ENCODE measurements around the gene HS3ST3B1. TPM values are rescaled to one million over a fixed set of nuclear protein-coding genes. Genes with fewer than 3 reads are reported as not detected.
A peak's percentile ranks its signal among the peaks of the same experiment; 100 is the strongest.

Gene HS3ST3B1
- total RNA-seq, 1 donor = 10.4 TPM

GRCh38 chr17:14320098-14320497 is 19.2 kb downstream of the HS3ST3B1 start:
- H3K4me3 ChIP-seq (ENCODE audit: low read depth, low read length) = no peak overlapping the region
- no peak for TF ChIP-seq CTCF (IDR thresholded peaks at IDR 0.05; ENCODE audit: insufficient read depth, low read depth, low read length)
- no peak for DNase-seq (ENCODE audit: low read depth)

GRCh38 chr17:14320734-14321475 is 20.0 kb downstream of the HS3ST3B1 start:
- peak overlapping the region; percentile 1 for H3K4me3 ChIP-seq (ENCODE audit: low read depth, low read length)
- TF ChIP-seq CTCF (IDR thresholded peaks at IDR 0.05; ENCODE audit: insufficient read depth, low read depth, low read length) = no peak
- DNase-seq (ENCODE audit: low read depth) = no peak

- peak overlapping the region; percentile 1 for H3K4me3 ChIP-seq (ENCODE audit: low read depth, low read length)
- TF ChIP-seq CTCF (IDR thresholded peaks at IDR 0.05; ENCODE audit: insufficient read depth, low read depth, low read length) = no peak
- no peak for DNase-seq (ENCODE audit: low read depth)
Observed at GRCh38 chr17:14321476-14321949, 20.6 kb downstream of the HS3ST3B1 start.

- DNase-seq (ENCODE audit: low read depth) = no peak
- no peak overlapping the region for H3K4me3 ChIP-seq (ENCODE audit: low read depth, low read length)
- no peak for TF ChIP-seq CTCF (IDR thresholded peaks at IDR 0.05; ENCODE audit: insufficient read depth, low read depth, low read length)
Observed at GRCh38 chr17:14321980-14322776, 21.3 kb downstream of the HS3ST3B1 start.

GRCh38 chr17:14323522-14323981 is 22.7 kb downstream of the HS3ST3B1 start:
- DNase-seq (ENCODE audit: low read depth) = no peak
- TF ChIP-seq CTCF (IDR thresholded peaks at IDR 0.05; ENCODE audit: insufficient read depth, low read depth, low read length) = no peak
- H3K4me3 ChIP-seq (ENCODE audit: low read depth, low read length) = no peak overlapping the region

GRCh38 chr17:14325618-14326167 is 24.8 kb downstream of the HS3ST3B1 start:
- TF ChIP-seq CTCF (IDR thresholded peaks at IDR 0.05; ENCODE audit: insufficient read depth, low read depth, low read length) = no peak
- no peak overlapping the region for H3K4me3 ChIP-seq (ENCODE audit: low read depth, low read length)
- no peak for DNase-seq (ENCODE audit: low read depth)
